Esophagus squamous epithelium (tissue), 4 donors: ENCODE results near the gene CABLES1.

Experiments used
- CTCF ChIP-seq, 6 experiments: fragments of 450-650 bp in 4 of 6; fragments of 200-600 bp in 2 of 6; sonication (generic) in 2 of 6; IDR thresholded peaks; one replicate each; pipeline ENCODE4 v1.5.1; 2016 to 2019; ENCODE audit warnings: antibody characterized with exemption in 6 of 6, mild to moderate bottlenecking in 4 of 6, moderate library complexity in 4 of 6
- POLR2A ChIP-seq, 4 donors: fragments of 450-650 bp; IDR thresholded peaks; one replicate each; pipeline ENCODE4 v1.6.1; 2017; ENCODE audit warnings: antibody characterized with exemption in 4 of 4, mild to moderate bottlenecking in 4 of 4, moderate library complexity in 3 of 4

GRCh38 chr18:23182606-23183005, 47.3 kb downstream of the CABLES1 start:
- no peak for TF ChIP-seq CTCF (IDR thresholded peaks at IDR 0.05)
- TF ChIP-seq POLR2A (IDR thresholded peaks at IDR 0.05): no peak
